Neural progenitor cell (in vitro differentiated cells): ENCODE measurements around the gene OXSR1.

Experiments
- CTCF ChIP-seq: fragments of 200-600 bp; sonication (generic); IDR thresholded peaks from 2 replicates; pipeline ENCODE4 v1.5.1; 2017; ENCODE audit warnings: antibody characterized with exemption, mild to moderate bottlenecking
- EZH2 ChIP-seq: fragments of 200-600 bp; sonication (generic); IDR thresholded peaks from 2 replicates; pipeline ENCODE4 v1.6.1; 2017; ENCODE audit warnings: antibody characterized with exemption, mild to moderate bottlenecking, moderate library complexity
- EZH2phosphoT487 ChIP-seq: fragments of 200-600 bp; sonication (generic); IDR thresholded peaks from 2 replicates; pipeline ENCODE4 v1.6.1; 2017; ENCODE audit warnings: antibody characterized with exemption

- TF ChIP-seq CTCF (no peak), EZH2 (no peak), EZH2phosphoT487 (no peak)
Measured at GRCh38 chr3:38117163-38117716, 48.1 kb upstream of the OXSR1 start.
